GM18867 (cell line): ENCODE results near the gene HELZ2.

Source experiments
- ATAC-seq: cut with Tn5 transposase; IDR thresholded peaks from one replicate; pipeline ENCODE4 v1.9.1; 2021; ENCODE audit warnings: mild to moderate bottlenecking, moderate library complexity; ENCODE audit not compliant: unreplicated experiment

The HELZ2 gene

DNA sequence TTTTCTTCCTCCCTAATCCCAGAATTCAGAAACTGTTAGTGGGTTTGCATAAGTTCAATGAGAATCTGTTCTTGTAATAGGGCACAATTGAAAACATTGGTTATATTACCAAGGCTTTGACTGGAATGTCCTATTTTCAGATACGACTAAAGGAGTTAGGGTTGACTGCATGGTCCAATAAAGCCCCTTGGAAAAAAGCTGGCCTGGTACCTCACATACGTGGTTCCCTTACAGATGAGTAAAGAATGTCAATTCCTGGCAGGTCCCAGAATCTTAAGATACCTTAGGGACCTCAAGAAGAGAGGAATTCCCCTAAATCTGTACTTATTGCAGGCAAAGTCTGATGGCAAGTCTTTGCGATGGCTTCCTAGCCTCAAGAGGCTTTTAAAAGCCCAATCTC is 48.9 kb downstream of the HELZ2 start:
- ATAC-seq: no peak
